Measurements from ENCODE around the gene PPFIBP2.

- no peak for TF ChIP-seq CTCF (conservative IDR thresholded peaks at IDR 0.05; ENCODE audit: low read depth, low read length)
- TF ChIP-seq EZH2 (IDR thresholded peaks at IDR 0.05; ENCODE audit: borderline replicate concordance, low read depth, low read length, poor library complexity, severe bottlenecking), result no peak
Measured at GRCh38 chr11:7573558-7574296, 59.9 kb downstream of the PPFIBP2 start.
